Osteoblast (primary cell): ENCODE measurements around the gene SEPTIN8. TPM values are rescaled to one million over a fixed set of nuclear protein-coding genes. Genes with fewer than 3 reads are reported as not detected.

ENCODE experiments used
- DNase-seq: peaks from one replicate; pipeline ENCODE4 v3.0.0; 2011; ENCODE audit warnings: low spot score, mixed read lengths; ENCODE audit not compliant: insufficient read length; ENCODE audit errors: missing footprints
- H2AFZ ChIP-seq: 2 replicates; pipeline ENCODE4 v1.6.0; 2011; ENCODE audit warnings: mild to moderate bottlenecking, low read length
- H3K27ac ChIP-seq: 2 replicates; pipeline ENCODE4 v1.5.1; 2011; ENCODE audit warnings: mild to moderate bottlenecking, low read depth, low read length, moderate library complexity
- H3K27me3 ChIP-seq: 2 replicates; pipeline ENCODE4 v1.6.0; 2012; ENCODE audit warnings: mild to moderate bottlenecking, control low read depth, inconsistent platforms, low read length, moderate library complexity; ENCODE audit not compliant: insufficient read depth
- H3K36me3 ChIP-seq: 2 replicates; pipeline ENCODE4 v1.5.1; 2011; ENCODE audit warnings: mild to moderate bottlenecking, low read length, control low read depth, moderate library complexity; ENCODE audit not compliant: insufficient read depth
- H3K4me1 ChIP-seq: 2 replicates; pipeline ENCODE4 v1.5.1; 2011; ENCODE audit warnings: mild to moderate bottlenecking, low read length, control low read depth, moderate library complexity; ENCODE audit not compliant: insufficient read depth
- H3K4me2 ChIP-seq: 2 replicates; pipeline ENCODE4 v1.6.0; 2011; ENCODE audit warnings: mild to moderate bottlenecking, low read length; ENCODE audit not compliant: insufficient read depth
- H3K4me3 ChIP-seq: fragments of 200-600 bp; sonication (generic); 3 replicates; pipeline ENCODE4 v1.5.1; 2012; ENCODE audit warnings: mild to moderate bottlenecking, low read length, inconsistent platforms; ENCODE audit not compliant: insufficient read depth
- H3K79me2 ChIP-seq: 2 replicates; pipeline ENCODE4 v1.6.0; 2012; ENCODE audit warnings: mild to moderate bottlenecking, low read length, control low read depth, inconsistent platforms; ENCODE audit not compliant: insufficient read depth
- H3K9me3 ChIP-seq: 2 replicates; pipeline ENCODE4 v1.5.1; 2011; ENCODE audit warnings: low read depth, low read length, control low read depth
- H4K20me1 ChIP-seq: 2 replicates; pipeline ENCODE4 v1.6.0; 2012; ENCODE audit warnings: mild to moderate bottlenecking, low read length, control low read depth; ENCODE audit not compliant: insufficient read depth
- CTCF ChIP-seq: IDR thresholded peaks from 2 replicates; pipeline ENCODE4 v1.5.1; 2011; ENCODE audit warnings: mild to moderate bottlenecking, low read depth, low read length, moderate library complexity; ENCODE audit errors: extremely low read depth
- total RNA-seq: library from RNA; depleted of rRNA; stranded (reverse); fragments of >200 nt; gene quantifications from 2 replicates; pipeline ENCODE4 v1.2.3, GENCODE V29; 2012

SEPTIN8 gene
- total RNA-seq, 1 donor: 33.7 TPM

- peaks cover 13% of the 10 kb centered on the region for H3K4me1 ChIP-seq
- no peaks in the 10 kb centered on the region for H3K79me2 ChIP-seq
- H3K4me2 ChIP-seq: no peak overlapping the region
- no peak overlapping the region for H3K4me3 ChIP-seq
- no peak for DNase-seq
- H3K36me3 ChIP-seq: peaks cover 4% of the 10 kb centered on the region
- peaks cover 38% of the 10 kb centered on the region for H3K27me3 ChIP-seq
- TF ChIP-seq CTCF: no peak
- no peaks in the 10 kb centered on the region for H3K9me3 ChIP-seq
- H3K27ac ChIP-seq: no peak overlapping the region
- no peak overlapping the region for H2AFZ ChIP-seq
- peaks cover 29% of the 10 kb centered on the region for H4K20me1 ChIP-seq
Measured at GRCh38 chr5:132754111-132754510, 22.9 kb downstream of the SEPTIN8 start.

GRCh38 chr5:132753135-132753987, 23.7 kb downstream of the SEPTIN8 start:
- DNase-seq: peak; percentile 86
- H3K4me3 ChIP-seq: no peak overlapping the region
- no peak overlapping the region for H3K4me2 ChIP-seq
- H3K9me3 ChIP-seq: no peaks in the 10 kb centered on the region
- H3K4me1 ChIP-seq: peaks cover 13% of the 10 kb centered on the region
- H3K27ac ChIP-seq: no peak overlapping the region
- peaks cover 46% of the 10 kb centered on the region for H3K27me3 ChIP-seq
- peaks cover 29% of the 10 kb centered on the region for H4K20me1 ChIP-seq
- peak; percentile 29 for TF ChIP-seq CTCF
- H3K79me2 ChIP-seq: no peaks in the 10 kb centered on the region
- H2AFZ ChIP-seq: no peak overlapping the region
- H3K36me3 ChIP-seq: peaks cover 4% of the 10 kb centered on the region

GRCh38 chr5:132752581-132753125, 24.4 kb downstream of the SEPTIN8 start:
- H4K20me1 ChIP-seq: peaks cover 29% of the 10 kb centered on the region
- no peak overlapping the region for H3K4me3 ChIP-seq
- H3K27ac ChIP-seq: no peak overlapping the region
- H3K36me3 ChIP-seq: peaks cover 4% of the 10 kb centered on the region
- TF ChIP-seq CTCF: no peak
- peaks cover 53% of the 10 kb centered on the region for H3K27me3 ChIP-seq
- H3K4me1 ChIP-seq: peaks cover 13% of the 10 kb centered on the region
- H3K9me3 ChIP-seq: no peaks in the 10 kb centered on the region
- H3K79me2 ChIP-seq: no peaks in the 10 kb centered on the region
- H3K4me2 ChIP-seq: no peak overlapping the region
- peak; percentile 70 for DNase-seq
- H2AFZ ChIP-seq: no peak overlapping the region

- Histone ChIP-seq H2AFZ (no peak overlapping the region), H3K4me1 (peaks cover 15% of the 10 kb centered on the region), H3K27ac (no peak overlapping the region), H3K36me3 (peaks cover under 1% of the 10 kb centered on the region), H3K4me2 (peak overlapping the region; percentile 65), H4K20me1 (peaks cover 29% of the 10 kb centered on the region), H3K79me2 (no peaks in the 10 kb centered on the region), H3K9me3 (no peaks in the 10 kb centered on the region), H3K4me3 (no peak overlapping the region), H3K27me3 (peaks cover 59% of the 10 kb centered on the region)
- TF ChIP-seq CTCF: no peak
- DNase-seq: peak; percentile 45
Measured at GRCh38 chr5:132751971-132752580, 25.0 kb downstream of the SEPTIN8 start.
